Stimulated activated CD4-positive, alpha-beta T cell treated with anti-CD3 and anti-CD28 coated beads, Interleukin-12 subunit alpha, Interleukin-12 subunit beta, amount 100 ng/mL, for 4 hours (primary cell): ENCODE results near the gene LARGE1.
"Not testable (repeated sequence)": the region's sequence is repeated elsewhere in the genome, so short reads cannot be mapped to it uniquely, and the experiment has no call there.

ENCODE experiments used
- DNase-seq: peaks from one replicate; pipeline ENCODE4 v3.0.0-alpha.2; 2020

The LARGE1 gene

GRCh38 chr22:33578752-33579151 is 341.5 kb downstream of the LARGE1 start:
- DNase-seq, result no peak

GRCh38 chr22:33577862-33578411 is 342.3 kb downstream of the LARGE1 start:
- DNase-seq, result no peak

GRCh38 chr22:33576205-33576604 is 344.1 kb downstream of the LARGE1 start:
- no peak for DNase-seq

- no peak for DNase-seq
Observed at GRCh38 chr22:33575771-33576170, 344.5 kb downstream of the LARGE1 start.

- no peak for DNase-seq
Observed at GRCh38 chr22:33575041-33575440, 345.2 kb downstream of the LARGE1 start.

- DNase-seq, result no peak
Observed at GRCh38 chr22:33573479-33573878, 346.8 kb downstream of the LARGE1 start.

- no peak for DNase-seq
Observed at GRCh38 chr22:33572086-33572485, 348.2 kb downstream of the LARGE1 start.

GRCh38 chr22:33570110-33570509 is 350.2 kb downstream of the LARGE1 start:
- no peak for DNase-seq

GRCh38 chr22:33569559-33569958 is 350.7 kb downstream of the LARGE1 start:
- no peak for DNase-seq

GRCh38 chr22:33569018-33569417 is 351.3 kb downstream of the LARGE1 start:
- no peak for DNase-seq

- not testable (repeated sequence) for DNase-seq
Observed at GRCh38 chr22:33566495-33566894, 353.8 kb downstream of the LARGE1 start.

GRCh38 chr22:33565580-33565995 is 354.7 kb downstream of the LARGE1 start:
- DNase-seq, result no peak

GRCh38 chr22:33564683-33565082 is 355.6 kb downstream of the LARGE1 start:
- no peak for DNase-seq

GRCh38 chr22:33563220-33563964 is 356.9 kb downstream of the LARGE1 start:
- DNase-seq, result no peak

GRCh38 chr22:33562501-33562900 is 357.8 kb downstream of the LARGE1 start:
- no peak for DNase-seq

GRCh38 chr22:33561149-33561807 is 359.0 kb downstream of the LARGE1 start:
- no peak for DNase-seq

GRCh38 chr22:33557836-33558235 is 362.4 kb downstream of the LARGE1 start:
- no peak for DNase-seq

- no peak for DNase-seq
Observed at GRCh38 chr22:33555814-33556522, 364.3 kb downstream of the LARGE1 start.

- DNase-seq, result no peak
Observed at GRCh38 chr22:33553493-33553892, 366.8 kb downstream of the LARGE1 start.

- no peak for DNase-seq
Observed at GRCh38 chr22:33544707-33545106, 375.6 kb downstream of the LARGE1 start.

- no peak for DNase-seq
Observed at GRCh38 chr22:33542722-33543121, 377.6 kb downstream of the LARGE1 start.

GRCh38 chr22:33542153-33542552 is 378.1 kb downstream of the LARGE1 start:
- DNase-seq, result no peak

- DNase-seq, result no peak
Observed at GRCh38 chr22:33539902-33540751, 380.1 kb downstream of the LARGE1 start.
